Ishikawa (cell line): ENCODE measurements around the gene MFN2.

Source experiments
- CEBPB ChIP-seq: IDR thresholded peaks from 2 replicates; pipeline ENCODE4 v1.6.1; 2012
- CREB1 ChIP-seq: IDR thresholded peaks from 2 replicates; pipeline ENCODE4 v1.6.1; 2012; ENCODE audit warnings: low read depth
- EGR1 ChIP-seq: IDR thresholded peaks from 2 replicates; pipeline ENCODE4 v1.6.1; 2012
- EP300 ChIP-seq: IDR thresholded peaks from 2 replicates; pipeline ENCODE4 v1.6.1; 2012; ENCODE audit warnings: borderline replicate concordance
- FOXM1 ChIP-seq: IDR thresholded peaks from 2 replicates; pipeline ENCODE4 v1.6.1; 2012; ENCODE audit warnings: low read depth, borderline replicate concordance
- NFIC ChIP-seq: IDR thresholded peaks from 2 replicates; pipeline ENCODE4 v1.6.1; 2012
- RAD21 ChIP-seq: IDR thresholded peaks from 2 replicates; pipeline ENCODE4 v1.6.1; 2012; ENCODE audit warnings: low read depth
- TAF1 ChIP-seq: IDR thresholded peaks from 2 replicates; pipeline ENCODE4 v1.6.1; 2012; ENCODE audit warnings: low read depth, mild to moderate bottlenecking
- TCF12 ChIP-seq: IDR thresholded peaks from 2 replicates; pipeline ENCODE4 v1.6.1; 2012; ENCODE audit warnings: low read depth
- TEAD4 ChIP-seq: IDR thresholded peaks from 2 replicates; pipeline ENCODE4 v1.6.1; 2012
- YY1 ChIP-seq: IDR thresholded peaks from 2 replicates; pipeline ENCODE4 v1.6.1; 2012; ENCODE audit warnings: low read depth
- ZBTB7A ChIP-seq: IDR thresholded peaks from 2 replicates; pipeline ENCODE4 v1.6.1; 2012; ENCODE audit warnings: low read depth
- TF ChIP-seq, protein P1 (sequence below): IDR thresholded peaks from 2 replicates; pipeline ENCODE4 v1.6.1; 2012
- TF ChIP-seq, protein P2 (sequence below): IDR thresholded peaks from 2 replicates; pipeline ENCODE4 v1.6.1; 2012
- TF ChIP-seq, protein P3 (sequence below): IDR thresholded peaks from 2 replicates; pipeline ENCODE4 v1.6.1; 2012; ENCODE audit warnings: low read depth, mild to moderate bottlenecking

The MFN2 gene

DNA sequence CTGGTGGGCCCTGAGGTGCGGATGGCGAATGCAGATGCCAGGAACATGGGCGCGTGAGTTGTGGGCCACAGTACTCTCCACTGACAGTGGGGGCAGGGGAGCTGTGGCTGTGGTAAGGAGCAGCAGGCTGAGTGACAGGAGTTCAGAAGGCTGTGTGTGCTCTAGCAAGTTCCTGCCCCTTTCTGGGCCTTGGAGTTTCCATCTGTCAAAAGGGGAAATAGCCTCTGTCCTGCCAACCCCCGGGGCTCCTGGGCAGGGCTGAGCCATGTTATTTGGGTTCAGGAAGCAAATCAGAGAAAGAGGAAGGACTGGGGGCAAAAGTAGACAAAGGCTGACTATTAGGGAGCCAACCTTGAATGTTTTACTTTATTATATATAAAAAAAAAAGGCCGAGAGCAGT, 19.5 kb upstream of the MFN2 start:
- TF ChIP-seq TAF1: no peak
- TF ChIP-seq RAD21: no peak
- no peak for TF ChIP-seq TEAD4
- TF ChIP-seq YY1: no peak
- TF ChIP-seq, protein P1, sequence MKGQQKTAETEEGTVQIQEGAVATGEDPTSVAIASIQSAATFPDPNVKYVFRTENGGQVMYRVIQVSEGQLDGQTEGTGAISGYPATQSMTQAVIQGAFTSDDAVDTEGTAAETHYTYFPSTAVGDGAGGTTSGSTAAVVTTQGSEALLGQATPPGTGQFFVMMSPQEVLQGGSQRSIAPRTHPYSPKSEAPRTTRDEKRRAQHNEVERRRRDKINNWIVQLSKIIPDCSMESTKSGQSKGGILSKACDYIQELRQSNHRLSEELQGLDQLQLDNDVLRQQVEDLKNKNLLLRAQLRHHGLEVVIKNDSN: no peak
- TF ChIP-seq CREB1: no peak
- TF ChIP-seq CEBPB: no peak

DNA sequence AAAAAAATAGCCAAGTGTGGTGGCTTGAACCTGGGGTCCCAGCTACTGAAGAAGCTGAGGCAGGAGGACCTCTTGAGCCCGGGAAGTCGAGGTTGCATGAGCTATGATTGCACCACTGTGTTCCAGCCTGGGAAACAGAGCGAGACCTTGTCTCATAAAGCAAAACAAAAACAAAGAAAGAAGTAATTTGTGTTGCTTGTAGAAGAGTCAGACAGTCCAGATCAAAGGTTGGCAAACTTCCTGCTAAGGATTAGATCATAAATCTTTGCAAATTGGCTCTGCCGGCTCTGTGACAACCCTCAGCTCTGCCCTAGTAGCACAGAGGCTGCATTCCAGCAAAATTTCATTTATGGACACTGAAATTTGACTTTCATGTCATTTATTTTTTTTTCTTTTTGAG, 19.0 kb upstream of the MFN2 start:
- TF ChIP-seq RAD21 (no peak), EP300 (no peak), TAF1 (no peak), YY1 (no peak), FOXM1 (no peak), TEAD4 (no peak), CREB1 (no peak), ZBTB7A (no peak)
- TF ChIP-seq, protein P2, sequence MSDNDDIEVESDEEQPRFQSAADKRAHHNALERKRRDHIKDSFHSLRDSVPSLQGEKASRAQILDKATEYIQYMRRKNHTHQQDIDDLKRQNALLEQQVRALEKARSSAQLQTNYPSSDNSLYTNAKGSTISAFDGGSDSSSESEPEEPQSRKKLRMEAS: no peak
- TF ChIP-seq, protein P3, sequence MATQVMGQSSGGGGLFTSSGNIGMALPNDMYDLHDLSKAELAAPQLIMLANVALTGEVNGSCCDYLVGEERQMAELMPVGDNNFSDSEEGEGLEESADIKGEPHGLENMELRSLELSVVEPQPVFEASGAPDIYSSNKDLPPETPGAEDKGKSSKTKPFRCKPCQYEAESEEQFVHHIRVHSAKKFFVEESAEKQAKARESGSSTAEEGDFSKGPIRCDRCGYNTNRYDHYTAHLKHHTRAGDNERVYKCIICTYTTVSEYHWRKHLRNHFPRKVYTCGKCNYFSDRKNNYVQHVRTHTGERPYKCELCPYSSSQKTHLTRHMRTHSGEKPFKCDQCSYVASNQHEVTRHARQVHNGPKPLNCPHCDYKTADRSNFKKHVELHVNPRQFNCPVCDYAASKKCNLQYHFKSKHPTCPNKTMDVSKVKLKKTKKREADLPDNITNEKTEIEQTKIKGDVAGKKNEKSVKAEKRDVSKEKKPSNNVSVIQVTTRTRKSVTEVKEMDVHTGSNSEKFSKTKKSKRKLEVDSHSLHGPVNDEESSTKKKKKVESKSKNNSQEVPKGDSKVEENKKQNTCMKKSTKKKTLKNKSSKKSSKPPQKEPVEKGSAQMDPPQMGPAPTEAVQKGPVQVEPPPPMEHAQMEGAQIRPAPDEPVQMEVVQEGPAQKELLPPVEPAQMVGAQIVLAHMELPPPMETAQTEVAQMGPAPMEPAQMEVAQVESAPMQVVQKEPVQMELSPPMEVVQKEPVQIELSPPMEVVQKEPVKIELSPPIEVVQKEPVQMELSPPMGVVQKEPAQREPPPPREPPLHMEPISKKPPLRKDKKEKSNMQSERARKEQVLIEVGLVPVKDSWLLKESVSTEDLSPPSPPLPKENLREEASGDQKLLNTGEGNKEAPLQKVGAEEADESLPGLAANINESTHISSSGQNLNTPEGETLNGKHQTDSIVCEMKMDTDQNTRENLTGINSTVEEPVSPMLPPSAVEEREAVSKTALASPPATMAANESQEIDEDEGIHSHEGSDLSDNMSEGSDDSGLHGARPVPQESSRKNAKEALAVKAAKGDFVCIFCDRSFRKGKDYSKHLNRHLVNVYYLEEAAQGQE: no peak

DNA sequence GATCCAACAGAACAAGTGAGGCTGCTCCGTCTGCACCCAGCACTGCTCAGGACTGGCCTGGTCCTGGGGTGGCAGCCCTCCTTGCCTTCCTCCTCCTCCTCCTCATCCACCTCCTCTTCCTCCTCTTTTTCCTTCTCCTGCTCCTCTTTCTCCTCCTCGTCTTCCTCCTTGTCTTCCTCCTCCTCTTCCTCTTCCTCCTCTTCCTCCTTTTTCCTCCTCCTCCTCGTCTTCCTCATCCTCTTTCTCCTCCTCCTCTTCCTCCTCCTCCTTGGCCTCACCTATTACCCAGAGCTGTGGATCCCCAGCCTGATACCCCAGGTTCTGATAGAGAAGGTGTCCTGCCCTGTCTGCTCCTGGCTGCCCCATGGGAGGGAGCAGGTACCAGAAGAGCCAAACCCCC, 16.6 kb upstream of the MFN2 start:
- TF ChIP-seq YY1: no peak
- TF ChIP-seq, protein P1: no peak
- no peak for TF ChIP-seq ZBTB7A
- TF ChIP-seq EGR1: no peak
- no peak for TF ChIP-seq FOXM1
- TF ChIP-seq TCF12: no peak
- TF ChIP-seq, protein P3: no peak

DNA sequence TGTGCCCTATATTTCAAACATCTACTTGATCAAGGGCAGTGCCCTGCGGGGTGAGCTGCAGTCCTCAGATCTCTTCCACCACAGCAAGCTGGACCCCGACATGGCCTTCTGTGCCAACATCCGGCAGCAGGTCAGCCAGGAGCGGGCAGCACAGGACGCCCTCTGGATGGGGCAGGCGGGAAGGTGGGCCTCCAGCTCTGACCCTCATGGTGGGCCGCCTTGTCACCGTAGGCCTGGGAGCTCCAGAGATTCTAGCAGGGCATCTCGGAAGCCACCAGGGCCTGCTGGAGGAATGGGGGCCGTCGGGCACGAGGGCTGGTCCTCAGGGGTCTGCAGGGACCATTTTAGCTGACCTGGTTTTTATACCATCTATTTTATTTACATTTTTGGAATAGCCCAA, 15.6 kb upstream of the MFN2 start:
- TF ChIP-seq NFIC (no peak), ZBTB7A (no peak), CREB1 (no peak), TCF12 (no peak), YY1 (no peak), RAD21 (no peak), EGR1 (no peak)
- TF ChIP-seq, protein P2: no peak
- TF ChIP-seq, protein P3: no peak

GRCh38 chr1:11967028-11967547, 13.2 kb upstream of the MFN2 start:
- TF ChIP-seq EP300: no peak
- TF ChIP-seq RAD21: peak; percentile 68
